HG03354 (cell line): ENCODE measurements around the gene RALGDS.

Experiments used
- ATAC-seq: cut with Tn5 transposase; IDR thresholded peaks from one replicate; pipeline ENCODE4 v1.9.1; 2021; ENCODE audit warnings: mild to moderate bottlenecking; ENCODE audit not compliant: unreplicated experiment, poor library complexity, severe bottlenecking

Gene RALGDS

GRCh38 chr9:133121915-133122550 is 993 bp upstream of the RALGDS start:
- ATAC-seq = no peak

GRCh38 chr9:133120501-133121197 is 391 bp downstream of the RALGDS start:
- peak; percentile 34 for ATAC-seq

GRCh38 chr9:133119846-133120500 is 1.1 kb downstream of the RALGDS start:
- no peak for ATAC-seq

- ATAC-seq = no peak
Observed at GRCh38 chr9:133119103-133119845, 1.8 kb downstream of the RALGDS start.

DNA sequence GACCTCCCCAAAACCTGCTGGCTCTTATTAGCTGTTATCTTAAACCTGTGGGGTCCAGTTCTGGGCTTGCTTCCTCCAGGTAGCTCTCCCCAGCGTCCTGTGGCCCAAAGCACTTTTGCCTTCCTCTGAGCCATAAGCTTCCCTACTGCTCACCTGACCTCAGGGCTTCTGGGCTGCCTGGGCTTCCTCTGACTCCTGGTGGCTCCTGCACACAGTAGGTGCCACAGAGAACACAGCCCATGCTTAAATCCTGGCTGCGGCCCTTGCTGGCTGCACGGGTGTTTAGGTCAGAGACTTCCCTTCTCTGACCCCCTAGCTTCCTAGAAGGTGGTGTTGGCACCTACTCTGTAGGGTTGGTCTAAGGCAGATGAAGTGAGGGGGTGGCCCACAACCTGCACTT is 2.5 kb downstream of the RALGDS start:
- no peak for ATAC-seq

- no peak for ATAC-seq
Observed at GRCh38 chr9:133118179-133118520, 2.9 kb downstream of the RALGDS start.

DNA sequence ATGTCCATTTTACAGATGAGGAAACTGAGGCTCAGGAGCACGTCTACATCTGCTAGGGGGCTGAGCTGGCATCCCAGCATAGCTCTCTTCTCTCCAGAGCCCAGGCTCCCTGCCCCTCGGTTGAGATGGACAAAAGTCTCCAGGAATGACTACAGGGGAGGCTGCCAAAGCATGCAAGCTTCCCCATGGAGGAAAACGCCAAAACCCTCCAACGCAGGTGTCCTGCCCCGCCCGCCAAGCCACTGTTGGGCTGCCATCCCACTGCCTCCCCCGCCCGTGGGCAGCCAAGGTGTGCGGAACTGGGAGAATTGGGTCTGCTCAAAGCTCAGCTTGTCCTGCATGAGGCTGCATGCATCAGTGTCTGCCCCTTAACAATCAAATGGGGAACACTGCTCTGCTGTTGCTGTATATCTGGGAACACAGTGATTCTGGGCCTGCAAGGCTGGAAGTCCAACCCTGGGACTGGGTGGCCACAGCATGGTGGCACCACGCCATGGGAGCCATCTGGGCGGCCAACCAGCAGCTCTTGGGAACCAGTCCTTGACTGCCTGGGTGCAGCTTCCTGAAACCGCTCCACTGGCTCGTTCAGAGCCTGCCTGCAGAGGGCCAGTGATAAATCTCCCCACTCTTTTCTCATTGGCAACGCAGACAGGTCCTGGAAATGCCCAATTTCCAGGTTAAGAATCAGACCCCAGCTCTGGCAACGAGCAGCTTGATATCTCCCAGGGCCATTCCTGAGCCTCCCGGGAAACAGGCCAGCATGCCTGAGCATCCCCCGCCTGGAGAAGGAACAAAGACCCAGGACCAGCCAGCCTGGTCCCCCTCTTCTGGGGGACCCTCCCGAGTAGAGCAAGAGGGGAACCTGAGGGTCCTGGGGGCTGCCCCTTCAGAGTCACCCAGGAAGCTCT is 3.5 kb downstream of the RALGDS start:
- ATAC-seq = no peak

GRCh38 chr9:133116346-133117231 is 4.5 kb downstream of the RALGDS start:
- no peak for ATAC-seq

DNA sequence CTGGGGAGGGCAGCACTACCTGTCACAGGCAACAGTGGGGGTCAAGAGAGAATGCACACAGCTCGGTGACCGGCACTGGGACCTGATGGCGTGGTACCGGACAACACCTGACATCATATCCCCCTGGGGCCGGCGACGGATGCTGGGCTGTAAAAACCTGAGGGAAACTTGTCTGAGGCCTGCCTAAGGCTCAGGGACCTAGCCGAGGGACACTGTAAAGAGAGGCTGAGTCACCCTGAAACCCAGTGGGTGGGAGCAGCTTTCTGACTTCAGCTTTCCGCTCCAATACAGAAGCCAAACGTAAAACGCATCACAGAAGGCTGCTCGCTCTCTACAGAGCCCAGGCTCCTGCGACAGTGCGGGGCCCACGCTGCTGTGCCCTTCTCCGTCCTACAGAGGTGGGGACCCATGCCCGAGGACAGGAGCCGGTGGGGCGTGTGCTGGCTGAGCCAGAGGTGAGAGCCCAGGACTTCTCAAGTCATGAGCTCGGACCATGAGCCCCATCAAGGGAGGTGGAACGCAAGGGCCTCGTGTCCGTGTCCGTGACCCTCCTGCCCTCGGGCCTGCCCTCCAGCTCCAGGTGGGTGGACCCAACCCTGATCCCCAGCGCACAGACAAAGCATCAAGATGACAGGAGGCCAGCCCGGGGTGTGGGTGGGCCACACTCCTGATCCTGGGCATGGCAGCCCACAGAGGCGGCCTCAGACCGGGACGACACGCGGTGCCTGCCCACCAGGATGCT is 5.3 kb downstream of the RALGDS start:
- ATAC-seq = peak; percentile 60

GRCh38 chr9:133114886-133115603 is 6.0 kb downstream of the RALGDS start:
- no peak for ATAC-seq

DNA sequence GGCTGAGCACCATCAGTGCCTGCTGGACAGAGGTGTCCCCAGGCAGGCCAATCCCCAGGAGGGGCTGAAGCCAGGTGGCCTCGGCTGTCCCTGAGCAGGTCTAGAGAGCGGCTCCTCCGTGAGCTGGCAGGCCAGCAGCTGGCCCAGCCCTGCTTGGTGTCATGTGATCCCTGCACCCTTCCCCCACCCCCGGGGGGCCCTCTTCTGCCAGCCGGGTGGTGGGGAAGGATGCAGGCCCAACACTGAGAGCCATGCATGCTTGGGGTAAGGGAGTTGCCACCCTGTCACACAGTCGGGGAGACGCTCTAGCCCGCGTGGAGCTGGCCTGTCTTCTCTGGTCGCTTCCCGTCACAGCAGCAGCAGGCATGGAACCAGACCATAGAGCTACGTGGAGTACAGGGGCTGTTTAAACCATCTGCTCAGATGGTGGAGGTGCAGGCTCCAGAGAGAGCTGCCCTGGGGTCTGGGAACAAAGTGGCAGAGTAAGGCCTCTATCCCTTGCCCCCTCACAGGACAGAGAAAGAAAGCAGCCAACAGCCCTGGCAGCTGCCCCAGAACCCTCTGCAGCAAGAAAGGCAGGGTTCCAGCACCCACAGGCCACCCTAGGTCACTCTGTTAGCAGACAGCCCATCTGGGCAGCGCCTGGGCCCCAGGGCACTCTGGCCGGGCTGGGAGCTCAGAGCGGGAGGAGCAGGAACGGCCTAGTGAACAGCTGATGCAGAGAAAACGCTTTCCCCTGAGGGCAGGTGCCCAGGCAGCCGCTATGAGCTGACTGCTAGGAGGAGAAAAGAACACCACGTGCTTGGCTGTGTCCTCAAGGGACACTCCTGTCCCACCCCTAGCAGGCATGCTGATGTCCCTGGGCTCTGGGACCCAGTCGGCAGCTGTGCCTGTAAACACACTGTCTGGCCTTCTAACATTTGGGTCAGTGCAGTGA is 6.8 kb downstream of the RALGDS start:
- ATAC-seq = no peak

GRCh38 chr9:133113163-133113948 is 7.7 kb downstream of the RALGDS start:
- ATAC-seq = no peak

- no peak for ATAC-seq
Observed at GRCh38 chr9:133112663-133113026, 8.4 kb downstream of the RALGDS start.

- ATAC-seq = no peak
Observed at GRCh38 chr9:133111808-133112662, 9.0 kb downstream of the RALGDS start.
